ENCODE results near the gene COG7. TPM values are rescaled to one million over a fixed set of nuclear protein-coding genes. Genes with fewer than 3 reads are reported as not detected.
"Not testable (repeated sequence)": the region's sequence is repeated elsewhere in the genome, so short reads cannot be mapped to it uniquely, and the experiment has no call there.

Gene COG7
- total and polyA plus RNA-seq, 2 of the 13 experiments (the other 11 are each of a cell fraction or from before 2014, with no cell fraction given): 12.6 to 54.5 TPM

DNA sequence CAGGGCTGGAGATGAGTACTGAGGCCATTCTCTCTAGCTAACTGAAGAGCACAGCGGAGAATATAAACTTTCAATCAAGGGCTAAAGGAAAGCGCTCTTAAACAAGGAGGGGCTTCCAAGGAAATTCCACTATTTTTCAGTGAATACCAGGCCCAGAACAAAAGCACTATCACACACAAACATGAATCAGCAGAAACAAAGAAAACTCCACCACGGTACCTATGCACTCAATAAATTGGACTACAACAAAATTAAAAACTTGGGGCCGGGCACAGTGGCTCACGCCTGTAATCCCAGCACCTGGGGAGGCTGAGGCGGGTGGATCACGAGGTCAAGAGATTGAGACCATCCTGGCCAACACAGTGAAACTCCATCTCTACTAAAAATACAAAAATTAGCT is 15.4 kb downstream of the COG7 start:
- BruUV-seq (replicated peaks); H3K4me1 ChIP-seq (ENCODE audit: insufficient read depth, low read length); H3K9ac ChIP-seq (ENCODE audit: insufficient read depth, low read depth, low read length); H3K79me2 ChIP-seq (ENCODE audit: insufficient read depth, low read length); FAIRE-seq; H3K4me3 ChIP-seq (replicated peaks in 1 of 3; ENCODE audit: insufficient read depth in 1 of 3, low read depth in 2 of 3, low read length in 3 of 3); CTCF ChIA-PET (ENCODE audit: low intra/inter-chr PET ratio, low total read pairs); ATAC-seq; DNase-seq (ENCODE audit: low spot score); H3K27me3 ChIP-seq (ENCODE audit: control insufficient read depth in 1 of 2, insufficient read depth in 2 of 2, low read length in 2 of 2); H3K27ac ChIP-seq (ENCODE audit: extremely low read length, insufficient read depth, low read length); H2AFZ ChIP-seq (ENCODE audit: low read length); H3K9me3 ChIP-seq (ENCODE audit: low read length); POLR2A ChIA-PET; H3K4me2 ChIP-seq (ENCODE audit: low read depth, low read length): not testable (repeated sequence)
- H3K36me3 ChIP-seq (replicated peaks in 1 of 2; ENCODE audit: control insufficient read depth in 1 of 2, insufficient read depth in 2 of 2, low read length in 2 of 2): peaks cover 18 to 63% of the 10 kb centered on the region in 2 experiments
- in situ Hi-C loops (cut with HindIII; ENCODE audit: extremely low pct_ligation_motif_present, low pct_unique_long_range_greater_than_20kb): loop anchor here (10.0 kb wide), 1 partner anchor 533 kb away; no protein-coding TSS in a partner anchor
- intact Hi-C loops (cut with micrococcal nuclease; ENCODE audit: unreplicated experiment): loop anchor here (10.0 kb wide), 2 partner anchors 143 to 353 kb away; no protein-coding TSS in a partner anchor
- H4K20me1 ChIP-seq (ENCODE audit: insufficient read depth, low read length): peaks cover 15% of the 10 kb centered on the region
- WGBS (ENCODE audit: low lambda C conversion rate): 93% methylated on average over 7 of the region's 7 CpGs

GRCh38 chr16:23436951-23437350 is 16.0 kb downstream of the COG7 start:
- intact Hi-C loops (cut with micrococcal nuclease; ENCODE audit: unreplicated experiment): loop anchor here (10.0 kb wide), 2 partner anchors 142 to 352 kb away; no protein-coding TSS in a partner anchor
- CTCF ChIA-PET (ENCODE audit: low intra/inter-chr PET ratio, low total read pairs): interaction anchor here (7.5 kb wide), 1 partner anchor 253 kb away, joined by 251 read pairs; the partner anchor contains the start of gene SCNN1G
- no peak for DNase-seq (ENCODE audit: low spot score)
- TF ChIP-seq ZNF746 (CRISPR knock-in tag; IDR thresholded peaks at IDR 0.05) (no peak), CBX1 (IDR thresholded peaks at IDR 0.05; ENCODE audit: low read depth) (no peak), JUNB (CRISPR knock-in tag; IDR thresholded peaks at IDR 0.05; ENCODE audit: borderline replicate concordance) (no peak), GTF3A (CRISPR knock-in tag; conservative IDR thresholded peaks at IDR 0.05) (no peak), ZNF407 (CRISPR knock-in tag; IDR thresholded peaks at IDR 0.05; ENCODE audit: not compliant biosample characterization) (no peak), CCAR2 (optimal IDR thresholded peaks at IDR 0.05; ENCODE audit: low read depth, low read length) (no peak), ONECUT2 (CRISPR knock-in tag; IDR thresholded peaks at IDR 0.05) (no peak), HNF4A (CRISPR knock-in tag; IDR thresholded peaks at IDR 0.05) (no peak)
- TF ChIP-seq, protein P1, sequence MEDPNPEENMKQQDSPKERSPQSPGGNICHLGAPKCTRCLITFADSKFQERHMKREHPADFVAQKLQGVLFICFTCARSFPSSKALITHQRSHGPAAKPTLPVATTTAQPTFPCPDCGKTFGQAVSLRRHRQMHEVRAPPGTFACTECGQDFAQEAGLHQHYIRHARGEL (CRISPR knock-in tag; IDR thresholded peaks at IDR 0.05): no peak

More at GRCh38 chr16:23436951-23437350, 16.0 kb downstream of the COG7 start:
- BruUV-seq (replicated peaks): no TSS peak
- no peaks in the 10 kb centered on the region for H3K9me3 ChIP-seq (ENCODE audit: low read length)
- no peak overlapping the region for H3K9ac ChIP-seq (ENCODE audit: insufficient read depth, low read depth, low read length)
- no peaks in the 10 kb centered on the region for H3K27me3 ChIP-seq (ENCODE audit: control insufficient read depth in 1 of 2, insufficient read depth in 2 of 2, low read length in 2 of 2)
- no peak for ATAC-seq
- peaks cover 15% of the 10 kb centered on the region for H4K20me1 ChIP-seq (ENCODE audit: insufficient read depth, low read length)
- WGBS (ENCODE audit: low lambda C conversion rate): 98% methylated on average over 4 of the region's 4 CpGs
- in situ Hi-C loops (cut with HindIII; ENCODE audit: extremely low pct_ligation_motif_present, low pct_unique_long_range_greater_than_20kb): loop anchor here (10.0 kb wide), 1 partner anchor 532 kb away; no protein-coding TSS in a partner anchor
- no peak overlapping the region for H2AFZ ChIP-seq (ENCODE audit: low read length)
- FAIRE-seq: no peak
- POLR2A ChIA-PET: no interaction called here
- no peaks in the 10 kb centered on the region for H3K79me2 ChIP-seq (ENCODE audit: insufficient read depth, low read length)
- no peak overlapping the region for H3K4me3 ChIP-seq (replicated peaks in 1 of 3; ENCODE audit: insufficient read depth in 1 of 3, low read depth in 2 of 3, low read length in 3 of 3)
- H3K4me2 ChIP-seq (ENCODE audit: low read depth, low read length): no peak overlapping the region
- H3K36me3 ChIP-seq (replicated peaks in 1 of 2; ENCODE audit: control insufficient read depth in 1 of 2, insufficient read depth in 2 of 2, low read length in 2 of 2): peaks cover 17 to 63% of the 10 kb centered on the region in 2 experiments
- H3K27ac ChIP-seq (ENCODE audit: extremely low read length, insufficient read depth, low read length): no peak overlapping the region
- no peaks in the 10 kb centered on the region for H3K4me1 ChIP-seq (ENCODE audit: insufficient read depth, low read length)

All from HepG2 (cell line).